Heart left ventricle (tissue), 13 donors: ENCODE data around the gene CENPP.

Source experiments
- CTCF ChIP-seq, 12 donors: fragments of 200-600 bp; sonication (generic) in 4 of 12; IDR thresholded peaks; one replicate each; pipeline versions ENCODE4 v1.5.0 to v1.8.0; 2018 to 2022; ENCODE audit warnings: antibody characterized with exemption in 12 of 12, mild to moderate bottlenecking in 5 of 12
- POLR2A ChIP-seq, 2 donors: fragments of 450-650 bp; IDR thresholded peaks; one replicate each; pipeline ENCODE4 v1.6.1; 2017; ENCODE audit warnings: antibody characterized with exemption in 2 of 2, mild to moderate bottlenecking in 2 of 2, moderate library complexity in 2 of 2
- donor health status: ischemic (EF 13 %, LVEDD 7.1; RV severe dilation, severe dysfunction).
- donor health status: DM: no; HTN: yes; CAD: no.
- donor health status: DM: no; HTN: no; CAD: no.
- donor health status: ischemic (EF 25% LVEDD 6.9; RV normal size, moderate dysfunction).
- donor health status: ischemic (EF 25% LVEDD 5.7; RV mildly dilated, moderate dysfunction).
- donor health status: ischemic (EF 35%, LVEDD 5.7; RV mildly dilated, moderate dysfunction).
- donor health status: nonischemic (EF 11% LVEDD 7.7; RV severe dilation, severe dysfunction).
- donor health status: DM: yes; HTN: yes; CAD: no.
- donor health status: PGD.
- donor health status: ischemic (EF 29% LVEDD 5.4; RV normal size, mild dysfunction).
- donor health status: nonischemic (EF 23%, LVEDD 6.1; RV moderate dilation, normal function).

DNA sequence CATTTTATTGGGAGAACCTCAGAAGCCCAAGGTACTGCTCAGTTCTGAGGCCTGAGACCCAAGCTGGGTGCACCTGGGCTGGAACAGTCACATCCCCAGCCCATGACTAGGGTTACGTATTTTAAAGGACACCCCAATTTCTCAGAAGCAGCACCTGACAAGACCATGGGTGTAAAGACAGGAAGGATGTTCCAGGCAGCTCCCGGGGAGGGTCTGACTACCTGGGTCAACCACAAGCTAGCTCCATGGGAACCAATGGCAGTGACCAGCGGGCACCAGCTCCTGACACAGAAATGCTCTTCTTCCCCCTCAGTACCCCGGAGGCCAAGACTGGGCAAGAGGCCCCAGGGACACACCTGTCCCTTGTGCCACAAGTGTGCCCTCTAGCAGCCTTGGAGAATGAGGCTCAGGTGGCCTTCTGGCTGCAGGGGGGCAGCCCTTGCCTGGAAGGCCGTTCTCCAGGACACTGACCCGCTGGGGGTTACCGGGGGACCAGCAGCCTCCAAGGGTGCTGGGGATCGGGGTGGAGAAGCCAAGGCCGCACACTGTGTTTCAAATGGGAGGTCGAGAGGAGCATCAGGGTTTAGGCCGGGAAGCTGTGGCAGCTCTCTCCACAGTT, 291.6 kb downstream of the CENPP start:
- TF ChIP-seq CTCF (IDR thresholded peaks at IDR 0.05) (no peak), POLR2A (IDR thresholded peaks at IDR 0.05) (no peak)
